MCF 10A (cell line): ENCODE data around the gene SLC35D2. TPM values are rescaled to one million over a fixed set of nuclear protein-coding genes. Genes with fewer than 3 reads are reported as not detected.
A peak's percentile ranks its signal among the peaks of the same experiment; 100 is the strongest.

ENCODE experiments used
- BruUV-seq: library from RNA; stranded (reverse); fragments of 400-500 nt; replicated peaks from 2 replicates; lab custom pipeline; 2021; lab: Mats Ljungman, UMichigan
- CTCF ChIA-PET: fragments of 300-600 bp; sonication (Branson Sonifier 250); formaldehyde crosslinking; extraction: SDS; loops from one replicate; lab custom pipeline; 2021; ENCODE audit warnings: antibody characterized with exemption, inconsistent platforms; lab: Yijun Ruan, JAX
- POLR2A ChIA-PET: fragments of 300-600, 350-650 bp; sonication (Branson Sonifier 250); formaldehyde crosslinking; extraction: SDS; loops from one replicate; lab custom pipeline; 2020; ENCODE audit warnings: antibody characterized with exemption, inconsistent platforms; lab: Yijun Ruan, JAX
- DNase-seq: peaks from one replicate; pipeline ENCODE4 v3.0.0-alpha.2; 2018; ENCODE audit not compliant: unreplicated experiment
- H3K27ac Mint-ChIP-seq: one replicate; pipeline ENCODE4 v1.8.0; 2022; ENCODE audit warnings: mild to moderate bottlenecking, low read depth, mixed read lengths; ENCODE audit not compliant: unreplicated experiment
- H3K27me3 Mint-ChIP-seq: one replicate; pipeline ENCODE4 v1.8.0; 2022; ENCODE audit warnings: mixed read lengths; ENCODE audit not compliant: insufficient read depth, unreplicated experiment
- H3K36me3 Mint-ChIP-seq: one replicate; pipeline ENCODE4 v1.8.0; 2022; ENCODE audit warnings: mild to moderate bottlenecking, moderate library complexity, mixed read lengths; ENCODE audit not compliant: insufficient read depth, unreplicated experiment
- H3K4me1 Mint-ChIP-seq: one replicate; pipeline ENCODE4 v1.8.0; 2022; ENCODE audit warnings: mixed read lengths; ENCODE audit not compliant: insufficient read depth, unreplicated experiment
- H3K4me3 Mint-ChIP-seq: one replicate; pipeline ENCODE4 v1.8.0; 2022; ENCODE audit warnings: mild to moderate bottlenecking, moderate library complexity, mixed read lengths; ENCODE audit not compliant: unreplicated experiment
- H3K9me3 Mint-ChIP-seq: one replicate; pipeline ENCODE4 v1.8.0; 2022; ENCODE audit warnings: mixed read lengths; ENCODE audit not compliant: unreplicated experiment
- intact Hi-C: fragments of 100-400 bp; cut with micrococcal nuclease; formaldehyde crosslinking; loops from 2 replicates; pipeline ENCODE4 v1.14.1; 2022
- total RNA-seq: library from RNA; stranded (reverse); gene quantifications from 2 replicates; pipeline ENCODE4 v1.2.3, GENCODE V29; 2022
- TF ChIP-seq, protein P1 (sequence below): fragments of 200-600 bp; IDR thresholded peaks from one replicate; pipeline ENCODE4 v1.8.0; 2022; ENCODE audit warnings: antibody characterized with exemption, mild to moderate bottlenecking; ENCODE audit not compliant: unreplicated experiment

Gene SLC35D2
- total RNA-seq, 1 experiment from 2014 or later: 20.8 TPM

DNA sequence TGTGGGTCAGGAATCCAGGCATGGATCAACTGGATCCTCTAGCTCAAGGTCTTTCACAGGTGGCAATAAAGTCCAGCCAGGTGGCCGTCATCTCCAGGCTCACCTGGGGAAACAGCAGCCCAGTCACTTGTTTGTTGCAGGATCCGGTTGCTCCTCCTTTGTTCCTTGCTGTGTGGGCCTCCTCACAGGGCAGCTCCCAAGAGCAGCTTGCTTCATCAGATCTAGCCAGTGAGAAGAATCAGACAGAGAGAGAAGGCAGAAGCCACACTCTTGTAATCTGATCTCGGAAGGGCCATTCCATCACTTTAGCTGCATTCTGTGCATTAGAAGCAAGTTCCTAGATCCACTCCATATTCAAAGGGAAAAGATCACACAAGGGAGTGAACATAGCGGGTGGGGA lies 78.3 kb downstream of the SLC35D2 start:
- BruUV-seq: no TSS peak
- ChIA-PET POLR2A (no interaction called here), CTCF (interaction anchor here (1.0 to 1.4 kb wide), 3 partner anchors 12 to 72 kb away, joined by 3 to 4 read pairs (median 4); no protein-coding TSS in a partner anchor)
- intact Hi-C loops: no loop called here
- Mint-ChIP-seq H3K4me3 (no peak overlapping the region), H3K27ac (no peak overlapping the region), H3K9me3 (no peaks in the 10 kb centered on the region), H3K27me3 (no peaks in the 10 kb centered on the region), H3K36me3 (no peaks in the 10 kb centered on the region), H3K4me1 (no peaks in the 10 kb centered on the region)
- TF ChIP-seq, protein P1, sequence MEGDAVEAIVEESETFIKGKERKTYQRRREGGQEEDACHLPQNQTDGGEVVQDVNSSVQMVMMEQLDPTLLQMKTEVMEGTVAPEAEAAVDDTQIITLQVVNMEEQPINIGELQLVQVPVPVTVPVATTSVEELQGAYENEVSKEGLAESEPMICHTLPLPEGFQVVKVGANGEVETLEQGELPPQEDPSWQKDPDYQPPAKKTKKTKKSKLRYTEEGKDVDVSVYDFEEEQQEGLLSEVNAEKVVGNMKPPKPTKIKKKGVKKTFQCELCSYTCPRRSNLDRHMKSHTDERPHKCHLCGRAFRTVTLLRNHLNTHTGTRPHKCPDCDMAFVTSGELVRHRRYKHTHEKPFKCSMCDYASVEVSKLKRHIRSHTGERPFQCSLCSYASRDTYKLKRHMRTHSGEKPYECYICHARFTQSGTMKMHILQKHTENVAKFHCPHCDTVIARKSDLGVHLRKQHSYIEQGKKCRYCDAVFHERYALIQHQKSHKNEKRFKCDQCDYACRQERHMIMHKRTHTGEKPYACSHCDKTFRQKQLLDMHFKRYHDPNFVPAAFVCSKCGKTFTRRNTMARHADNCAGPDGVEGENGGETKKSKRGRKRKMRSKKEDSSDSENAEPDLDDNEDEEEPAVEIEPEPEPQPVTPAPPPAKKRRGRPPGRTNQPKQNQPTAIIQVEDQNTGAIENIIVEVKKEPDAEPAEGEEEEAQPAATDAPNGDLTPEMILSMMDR: no peak
- DNase-seq: no peak

DNA sequence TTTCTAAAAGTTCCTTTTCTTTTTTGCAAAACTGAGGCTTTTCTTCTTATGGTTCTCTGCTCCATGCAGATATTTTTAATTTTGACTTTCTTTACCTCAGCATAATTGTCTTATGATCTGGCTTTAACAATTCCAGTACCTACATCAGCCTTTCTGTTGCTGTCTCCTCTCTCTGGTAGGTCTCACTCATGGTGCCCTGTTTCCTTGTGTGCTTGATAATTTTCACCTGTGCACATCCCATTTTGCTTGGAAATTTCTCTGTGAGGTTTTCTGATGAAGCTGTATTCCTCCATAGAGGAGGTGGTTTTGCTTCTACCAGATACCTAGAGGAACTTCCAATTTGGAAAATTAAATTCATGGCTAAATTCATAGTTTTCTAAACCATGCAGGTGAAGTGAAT lies 79.3 kb downstream of the SLC35D2 start:
- ChIA-PET CTCF (interaction anchor here (1.0 to 1.4 kb wide), 2 partner anchors 13 to 71 kb away, joined by 4 read pairs; no protein-coding TSS in a partner anchor), POLR2A (no interaction called here)
- H3K27ac Mint-ChIP-seq: no peak overlapping the region
- DNase-seq: no peak
- H3K4me1 Mint-ChIP-seq: peaks cover 6% of the 10 kb centered on the region
- TF ChIP-seq, protein P1: no peak
- intact Hi-C loops: no loop called here
- BruUV-seq: no TSS peak
- no peaks in the 10 kb centered on the region for H3K9me3 Mint-ChIP-seq
- H3K4me3 Mint-ChIP-seq: no peak overlapping the region
- no peaks in the 10 kb centered on the region for H3K27me3 Mint-ChIP-seq
- H3K36me3 Mint-ChIP-seq: no peaks in the 10 kb centered on the region

DNA sequence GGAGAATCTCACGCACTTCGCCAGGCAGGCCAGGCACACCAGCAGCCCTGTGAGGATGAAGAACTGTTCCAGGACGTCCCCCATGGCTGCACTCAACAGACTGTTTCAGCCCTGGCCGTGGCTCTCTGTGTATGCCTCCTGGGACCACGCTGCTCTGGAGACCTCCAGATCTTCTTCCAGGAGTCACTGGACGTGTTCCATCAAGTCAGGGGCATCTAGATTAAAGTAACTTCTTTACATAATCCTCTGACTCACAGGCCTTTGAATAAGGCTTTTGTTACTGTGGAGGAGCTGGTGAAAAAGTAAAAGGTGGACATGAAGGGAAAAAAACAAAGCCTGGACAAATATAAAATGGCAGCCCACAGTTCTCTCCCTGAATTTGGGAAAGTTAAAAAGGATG lies 81.5 kb downstream of the SLC35D2 start, which contains the start of gene HSD17B3:
Gene HSD17B3, minus strand, starts transcription at position 156 of the 400 bp plus-strand sequence. Its CDS starts 72 bp downstream, at position 84.
- POLR2A ChIA-PET: no interaction called here
- peak; percentile 15 for DNase-seq
- no peak within 1 kb of the TSS for H3K4me3 Mint-ChIP-seq
- H3K27me3 Mint-ChIP-seq: no peaks in the 10 kb centered on the region
- CTCF ChIA-PET: interaction anchor here (0.6 to 1.6 kb wide), 4 partner anchors 65 to 840 kb away, joined by 3 to 4 read pairs (median 3); no protein-coding TSS in a partner anchor
- no peak within 1 kb of the TSS for H3K27ac Mint-ChIP-seq
- H3K9me3 Mint-ChIP-seq: no peaks in the 10 kb centered on the region
- intact Hi-C loops: no loop called here
- TF ChIP-seq, protein P1: no peak
- no TSS peak for BruUV-seq
- no peaks in the 10 kb centered on the region for H3K36me3 Mint-ChIP-seq
- H3K4me1 Mint-ChIP-seq: peaks cover 6% of the 10 kb centered on the region

DNA sequence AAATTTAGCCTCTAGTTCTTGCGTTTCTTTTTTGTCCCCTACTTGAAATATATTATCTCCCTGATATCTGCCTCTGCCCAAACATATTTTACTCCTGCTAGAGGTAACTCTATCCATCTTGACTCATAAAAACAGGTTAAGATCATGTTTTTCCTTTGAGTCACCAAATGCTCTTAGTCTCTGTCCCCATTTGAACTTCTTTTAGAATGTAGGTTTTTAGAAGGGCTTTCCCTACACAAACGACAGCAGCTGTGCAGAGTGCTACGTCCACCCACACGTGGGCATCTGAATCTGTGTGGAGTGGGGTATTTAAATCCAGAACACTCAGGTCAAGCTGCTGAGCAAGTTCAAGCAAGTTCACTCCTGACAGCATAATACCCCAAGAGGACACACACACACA lies 83.7 kb downstream of the SLC35D2 start:
- ChIA-PET CTCF (no interaction called here), POLR2A (no interaction called here)
- H3K4me1 Mint-ChIP-seq: peaks cover 6% of the 10 kb centered on the region
- DNase-seq: no peak
- H3K27ac Mint-ChIP-seq: no peak overlapping the region
- TF ChIP-seq, protein P1: no peak
- BruUV-seq: no TSS peak
- no peaks in the 10 kb centered on the region for H3K36me3 Mint-ChIP-seq
- intact Hi-C loops: no loop called here
- no peak overlapping the region for H3K4me3 Mint-ChIP-seq
- H3K27me3 Mint-ChIP-seq: no peaks in the 10 kb centered on the region
- H3K9me3 Mint-ChIP-seq: no peaks in the 10 kb centered on the region
